Measurements from ENCODE around the gene RNF220.

The RNF220 gene

GRCh38 chr1:44630116-44630515 is 225.1 kb downstream of the RNF220 start:
- no peaks in the 10 kb centered on the region for H3K9me3 ChIP-seq (ENCODE audit: control insufficient read depth in 2 of 2, low read length in 2 of 2)
- peaks cover 3 to 18% of the 10 kb centered on the region in 2 donors for H3K36me3 ChIP-seq (ENCODE audit: control insufficient read depth in 2 of 2, insufficient read depth in 2 of 2, low read length in 2 of 2)
- H3K4me1 ChIP-seq (ENCODE audit: control insufficient read depth, insufficient read depth, low read length): peaks cover 21% of the 10 kb centered on the region
- H3K27ac ChIP-seq (ENCODE audit: low read length): no peak overlapping the region
- no peak overlapping the region for H3K4me3 ChIP-seq (ENCODE audit: low read length in 2 of 2)
- H3K27me3 ChIP-seq (ENCODE audit: control insufficient read depth in 1 of 2, insufficient read depth in 2 of 2, low read length in 2 of 2): no peaks in the 10 kb centered on the region
- no peak overlapping the region for H3K9ac ChIP-seq (ENCODE audit: low read length in 2 of 2)

- Histone ChIP-seq H3K4me3 (ENCODE audit: low read length in 2 of 2) (peak overlapping the region; percentile 75 to 83), H3K36me3 (ENCODE audit: control insufficient read depth in 2 of 2, insufficient read depth in 2 of 2, low read length in 2 of 2) (peaks cover 12 to 30% of the 10 kb centered on the region in 2 donors), H3K4me1 (ENCODE audit: control insufficient read depth, insufficient read depth, low read length) (peaks cover 21% of the 10 kb centered on the region), H3K9me3 (ENCODE audit: control insufficient read depth in 2 of 2, low read length in 2 of 2) (no peaks in the 10 kb centered on the region), H3K27me3 (ENCODE audit: control insufficient read depth in 1 of 2, insufficient read depth in 2 of 2, low read length in 2 of 2) (no peaks in the 10 kb centered on the region), H3K27ac (ENCODE audit: low read length) (peak overlapping the region; percentile 94), H3K9ac (ENCODE audit: low read length in 2 of 2) (peak overlapping the region; percentile 85 to 93)
Observed at GRCh38 chr1:44631333-44631646, 226.2 kb downstream of the RNF220 start.

- Histone ChIP-seq H3K4me1 (ENCODE audit: control insufficient read depth, insufficient read depth, low read length) (peaks cover 23% of the 10 kb centered on the region), H3K27ac (ENCODE audit: low read length) (peak overlapping the region; percentile 94), H3K27me3 (ENCODE audit: control insufficient read depth in 1 of 2, insufficient read depth in 2 of 2, low read length in 2 of 2) (no peaks in the 10 kb centered on the region), H3K9ac (ENCODE audit: low read length in 2 of 2) (peak overlapping the region; percentile 85 to 93), H3K36me3 (ENCODE audit: control insufficient read depth in 2 of 2, insufficient read depth in 2 of 2, low read length in 2 of 2) (peaks cover 15 to 36% of the 10 kb centered on the region in 2 donors), H3K9me3 (ENCODE audit: control insufficient read depth in 2 of 2, low read length in 2 of 2) (no peaks in the 10 kb centered on the region), H3K4me3 (ENCODE audit: low read length in 2 of 2) (peak overlapping the region; percentile 75 to 83)
Observed at GRCh38 chr1:44631647-44632539, 226.8 kb downstream of the RNF220 start.

- Histone ChIP-seq H3K9ac (ENCODE audit: low read length in 2 of 2) (peak overlapping the region; percentile 76 to 85), H3K27ac (ENCODE audit: low read length) (peak overlapping the region; percentile 94), H3K4me1 (ENCODE audit: control insufficient read depth, insufficient read depth, low read length) (peaks cover 29% of the 10 kb centered on the region)
Observed at GRCh38 chr1:44632598-44632997, 227.5 kb downstream of the RNF220 start.

GRCh38 chr1:44634606-44635189 is 229.6 kb downstream of the RNF220 start:
- H3K27me3 ChIP-seq (ENCODE audit: control insufficient read depth in 1 of 2, insufficient read depth in 2 of 2, low read length in 2 of 2): no peaks in the 10 kb centered on the region
- peaks cover 28 to 58% of the 10 kb centered on the region in 2 donors for H3K36me3 ChIP-seq (ENCODE audit: control insufficient read depth in 2 of 2, insufficient read depth in 2 of 2, low read length in 2 of 2)
- no peaks in the 10 kb centered on the region for H3K9me3 ChIP-seq (ENCODE audit: control insufficient read depth in 2 of 2, low read length in 2 of 2)
- peaks cover 29% of the 10 kb centered on the region for H3K4me1 ChIP-seq (ENCODE audit: control insufficient read depth, insufficient read depth, low read length)
- no peak overlapping the region for H3K9ac ChIP-seq (ENCODE audit: low read length in 2 of 2)
- H3K4me3 ChIP-seq (ENCODE audit: low read length in 2 of 2): no peak overlapping the region
- no peak overlapping the region for H3K27ac ChIP-seq (ENCODE audit: low read length)

More at GRCh38 chr1:44632598-44632997, 227.5 kb downstream of the RNF220 start:
- H3K4me3 ChIP-seq (ENCODE audit: low read length in 2 of 2): peak overlapping the region; percentile 75 to 83
- H3K27me3 ChIP-seq (ENCODE audit: control insufficient read depth in 1 of 2, insufficient read depth in 2 of 2, low read length in 2 of 2): no peaks in the 10 kb centered on the region
- peaks cover 19 to 42% of the 10 kb centered on the region in 2 donors for H3K36me3 ChIP-seq (ENCODE audit: control insufficient read depth in 2 of 2, insufficient read depth in 2 of 2, low read length in 2 of 2)
- H3K9me3 ChIP-seq (ENCODE audit: control insufficient read depth in 2 of 2, low read length in 2 of 2): no peaks in the 10 kb centered on the region

- Histone ChIP-seq H3K4me3 (ENCODE audit: low read length in 2 of 2) (no peak overlapping the region), H3K9ac (ENCODE audit: low read length in 2 of 2) (no peak overlapping the region), H3K27me3 (ENCODE audit: control insufficient read depth in 1 of 2, insufficient read depth in 2 of 2, low read length in 2 of 2) (no peaks in the 10 kb centered on the region), H3K4me1 (ENCODE audit: control insufficient read depth, insufficient read depth, low read length) (peaks cover 29% of the 10 kb centered on the region), H3K9me3 (ENCODE audit: control insufficient read depth in 2 of 2, low read length in 2 of 2) (no peaks in the 10 kb centered on the region), H3K36me3 (ENCODE audit: control insufficient read depth in 2 of 2, insufficient read depth in 2 of 2, low read length in 2 of 2) (peaks cover 33 to 61% of the 10 kb centered on the region in 2 donors), H3K27ac (ENCODE audit: low read length) (no peak overlapping the region)
Observed at GRCh38 chr1:44635439-44635838, 230.4 kb downstream of the RNF220 start.

- Histone ChIP-seq H3K9me3 (ENCODE audit: control insufficient read depth in 2 of 2, low read length in 2 of 2) (no peaks in the 10 kb centered on the region), H3K27ac (ENCODE audit: low read length) (peak overlapping the region; percentile 31), H3K4me1 (ENCODE audit: control insufficient read depth, insufficient read depth, low read length) (peaks cover 31% of the 10 kb centered on the region), H3K27me3 (ENCODE audit: control insufficient read depth in 1 of 2, insufficient read depth in 2 of 2, low read length in 2 of 2) (no peaks in the 10 kb centered on the region), H3K9ac (ENCODE audit: low read length in 2 of 2) (no peak overlapping the region), H3K4me3 (ENCODE audit: low read length in 2 of 2) (no peak overlapping the region), H3K36me3 (ENCODE audit: control insufficient read depth in 2 of 2, insufficient read depth in 2 of 2, low read length in 2 of 2) (peaks cover 39 to 65% of the 10 kb centered on the region in 2 donors)
Observed at GRCh38 chr1:44636083-44636687, 231.1 kb downstream of the RNF220 start.

- Histone ChIP-seq H3K36me3 (ENCODE audit: control insufficient read depth in 2 of 2, insufficient read depth in 2 of 2, low read length in 2 of 2) (peaks cover 41 to 69% of the 10 kb centered on the region in 2 donors), H3K9me3 (ENCODE audit: control insufficient read depth in 2 of 2, low read length in 2 of 2) (no peaks in the 10 kb centered on the region), H3K27me3 (ENCODE audit: control insufficient read depth in 1 of 2, insufficient read depth in 2 of 2, low read length in 2 of 2) (no peaks in the 10 kb centered on the region), H3K27ac (ENCODE audit: low read length) (peak overlapping the region; percentile 31), H3K4me3 (ENCODE audit: low read length in 2 of 2) (no peak overlapping the region), H3K9ac (ENCODE audit: low read length in 2 of 2) (peak overlapping the region in 1 of 2 donors; percentile 5), H3K4me1 (ENCODE audit: control insufficient read depth, insufficient read depth, low read length) (peaks cover 34% of the 10 kb centered on the region)
Observed at GRCh38 chr1:44636688-44637598, 231.9 kb downstream of the RNF220 start.

- Histone ChIP-seq H3K9ac (ENCODE audit: low read length in 2 of 2) (no peak overlapping the region), H3K27me3 (ENCODE audit: control insufficient read depth in 1 of 2, insufficient read depth in 2 of 2, low read length in 2 of 2) (no peaks in the 10 kb centered on the region), H3K4me3 (ENCODE audit: low read length in 2 of 2) (no peak overlapping the region), H3K9me3 (ENCODE audit: control insufficient read depth in 2 of 2, low read length in 2 of 2) (no peaks in the 10 kb centered on the region), H3K4me1 (ENCODE audit: control insufficient read depth, insufficient read depth, low read length) (peaks cover 38% of the 10 kb centered on the region), H3K36me3 (ENCODE audit: control insufficient read depth in 2 of 2, insufficient read depth in 2 of 2, low read length in 2 of 2) (peaks cover 43 to 72% of the 10 kb centered on the region in 2 donors), H3K27ac (ENCODE audit: low read length) (no peak overlapping the region)
Observed at GRCh38 chr1:44637702-44638411, 232.8 kb downstream of the RNF220 start.

Measured in stomach smooth muscle (tissue), 2 donors.